HEK293 (cell line): ENCODE measurements around the gene RAB11FIP5.

Source experiments
- GLIS1 ChIP-seq: fragments of 450-650 bp; formaldehyde crosslinking; IDR thresholded peaks from 2 replicates; pipeline ENCODE4 v1.5.1; 2016; ENCODE audit warnings: missing biosample characterization, missing genetic modification characterization
- KLF16 ChIP-seq: fragments of 450-650 bp; formaldehyde crosslinking; IDR thresholded peaks from 2 replicates; pipeline ENCODE4 v1.5.1; 2017; ENCODE audit warnings: missing biosample characterization, missing genetic modification characterization
- KLF17 ChIP-seq: fragments of 450-650 bp; formaldehyde crosslinking; IDR thresholded peaks from 2 replicates; pipeline ENCODE4 v1.5.1; 2016; ENCODE audit warnings: missing biosample characterization, missing genetic modification characterization
- MEIS1 ChIP-seq: sonication (generic); formaldehyde crosslinking; IDR thresholded peaks from 2 replicates; pipeline ENCODE4 v1.8.1; 2022; ENCODE audit warnings: missing genetic modification reagents, mild to moderate bottlenecking, borderline replicate concordance
- PATZ1 ChIP-seq: fragments of 450-650 bp; formaldehyde crosslinking; IDR thresholded peaks from 2 replicates; pipeline ENCODE4 v1.5.1; 2016; ENCODE audit warnings: missing biosample characterization, missing genetic modification characterization
- PBX3 ChIP-seq: sonication (generic); formaldehyde crosslinking; IDR thresholded peaks from 2 replicates; pipeline ENCODE4 v1.8.1; 2022; ENCODE audit warnings: mild to moderate bottlenecking, moderate library complexity, missing genetic modification reagents
- PRDM1 ChIP-seq: fragments of 450-650 bp; formaldehyde crosslinking; IDR thresholded peaks from 2 replicates; pipeline ENCODE4; 2016; ENCODE audit warnings: missing biosample characterization, missing genetic modification characterization
- PRDM10 ChIP-seq: fragments of 450-650 bp; formaldehyde crosslinking; IDR thresholded peaks from 2 replicates; pipeline ENCODE4 v1.5.1; 2016; ENCODE audit warnings: missing biosample characterization, missing genetic modification characterization
- TCF7L2 ChIP-seq: IDR thresholded peaks from 2 replicates; pipeline ENCODE4 v1.6.1; 2011; ENCODE audit warnings: low read depth, mild to moderate bottlenecking, inconsistent platforms, low read length, moderate library complexity, borderline replicate concordance
- WT1 ChIP-seq: fragments of 450-650 bp; formaldehyde crosslinking; IDR thresholded peaks from 2 replicates; pipeline ENCODE4 v1.5.1; 2016; ENCODE audit warnings: missing biosample characterization, missing genetic modification characterization
- ZBTB48 ChIP-seq: fragments of 450-650 bp; formaldehyde crosslinking; IDR thresholded peaks from 2 replicates; pipeline ENCODE4 v1.5.1; 2016; ENCODE audit warnings: missing biosample characterization, missing genetic modification characterization
- ZFP3 ChIP-seq: fragments of 450-650 bp; formaldehyde crosslinking; IDR thresholded peaks from 2 replicates; pipeline ENCODE4 v1.5.1; 2016; ENCODE audit warnings: low read depth, missing biosample characterization, missing genetic modification characterization
- ZIC2 ChIP-seq: fragments of 450-650 bp; formaldehyde crosslinking; IDR thresholded peaks from 2 replicates; pipeline ENCODE4 v1.5.1; 2016; ENCODE audit warnings: missing biosample characterization, missing genetic modification characterization
- ZNF114 ChIP-seq: fragments of 450-650 bp; formaldehyde crosslinking; IDR thresholded peaks from 2 replicates; pipeline ENCODE4 v1.5.0; 2017; ENCODE audit warnings: missing biosample characterization, missing genetic modification characterization
- ZNF132 ChIP-seq: fragments of 450-650 bp; formaldehyde crosslinking; IDR thresholded peaks from 2 replicates; pipeline ENCODE4 v1.5.1; 2017; ENCODE audit warnings: missing biosample characterization, missing genetic modification characterization, borderline replicate concordance
- ZNF138 ChIP-seq: fragments of 450-650 bp; formaldehyde crosslinking; IDR thresholded peaks from 2 replicates; pipeline ENCODE4 v1.5.1; 2016; ENCODE audit warnings: missing biosample characterization, missing genetic modification characterization, borderline replicate concordance
- ZNF140 ChIP-seq: fragments of 450-650 bp; formaldehyde crosslinking; IDR thresholded peaks from 2 replicates; pipeline ENCODE4 v1.5.1; 2016; ENCODE audit warnings: missing biosample characterization, missing genetic modification characterization
- ZNF174 ChIP-seq: fragments of 450-650 bp; formaldehyde crosslinking; IDR thresholded peaks from 2 replicates; pipeline ENCODE4 v1.5.0; 2017; ENCODE audit warnings: missing biosample characterization, mild to moderate bottlenecking, missing genetic modification characterization
- ZNF266 ChIP-seq: fragments of 450-650 bp; formaldehyde crosslinking; IDR thresholded peaks from 2 replicates; pipeline ENCODE4 v1.5.1; 2016; ENCODE audit warnings: missing biosample characterization, missing genetic modification characterization, low read depth
- ZNF324 ChIP-seq: fragments of 450-650 bp; formaldehyde crosslinking; IDR thresholded peaks from 2 replicates; pipeline ENCODE4 v1.5.1; 2016; ENCODE audit warnings: missing biosample characterization, missing genetic modification characterization
- ZNF350 ChIP-seq: fragments of 450-650 bp; formaldehyde crosslinking; IDR thresholded peaks from 2 replicates; pipeline ENCODE4 v1.5.0; 2017; ENCODE audit warnings: missing biosample characterization, mild to moderate bottlenecking, missing genetic modification characterization
- ZNF354C ChIP-seq: fragments of 450-650 bp; formaldehyde crosslinking; IDR thresholded peaks from 2 replicates; pipeline ENCODE4 v1.5.1; 2016; ENCODE audit warnings: missing biosample characterization, missing genetic modification characterization, low read depth, borderline replicate concordance
- ZNF394 ChIP-seq: fragments of 450-650 bp; formaldehyde crosslinking; IDR thresholded peaks from 2 replicates; pipeline ENCODE4 v1.5.1; 2016; ENCODE audit warnings: missing biosample characterization, missing genetic modification characterization, mild to moderate bottlenecking, moderate library complexity, borderline replicate concordance
- ZNF610 ChIP-seq: fragments of 450-650 bp; formaldehyde crosslinking; IDR thresholded peaks from 2 replicates; pipeline ENCODE4 v1.5.1; 2016; ENCODE audit warnings: missing biosample characterization, missing genetic modification characterization, borderline replicate concordance
- ZNF658 ChIP-seq: fragments of 450-650 bp; formaldehyde crosslinking; IDR thresholded peaks from 2 replicates; pipeline ENCODE4; 2016; ENCODE audit warnings: missing biosample characterization, missing genetic modification characterization
- ZNF704 ChIP-seq: fragments of 450-650 bp; formaldehyde crosslinking; IDR thresholded peaks from 2 replicates; pipeline ENCODE4 v1.5.1; 2016; ENCODE audit warnings: missing biosample characterization, missing genetic modification characterization
- ZNF707 ChIP-seq: fragments of 450-650 bp; formaldehyde crosslinking; IDR thresholded peaks from 2 replicates; pipeline ENCODE4 v1.5.1; 2016; ENCODE audit warnings: missing biosample characterization, missing genetic modification characterization
- ZNF843 ChIP-seq: fragments of 450-650 bp; formaldehyde crosslinking; IDR thresholded peaks from 2 replicates; pipeline ENCODE4 v1.5.1; 2016; ENCODE audit warnings: missing biosample characterization, missing genetic modification characterization
- ZSCAN23 ChIP-seq: fragments of 450-650 bp; formaldehyde crosslinking; IDR thresholded peaks from 2 replicates; pipeline ENCODE4 v1.5.1; 2016; ENCODE audit warnings: missing biosample characterization, missing genetic modification characterization
- ZSCAN5A ChIP-seq: fragments of 450-650 bp; formaldehyde crosslinking; IDR thresholded peaks from 2 replicates; pipeline ENCODE4 v1.5.1; 2016; ENCODE audit warnings: missing biosample characterization, missing genetic modification characterization

The RAB11FIP5 gene

GRCh38 chr2:73070643-73071359, 41.9 kb downstream of the RAB11FIP5 start (continued):
- peak; percentile 71; the same call in 1 of the 2 replicates for TF ChIP-seq KLF16 (tag by site-specific recombination)
- no peak for TF ChIP-seq ZNF350
- peak; percentile 79 for TF ChIP-seq GLIS1 (tag by site-specific recombination)
- TF ChIP-seq ZNF394 (tag by site-specific recombination): no peak
- TF ChIP-seq ZNF704 (tag by site-specific recombination): no peak
- 0 out of 2 replicates have a peak, but pooled peaks have one; percentile 36 for TF ChIP-seq ZBTB48 (tag by site-specific recombination)
- no peak for TF ChIP-seq ZNF132 (tag by site-specific recombination)
- no peak for TF ChIP-seq ZFP3 (tag by site-specific recombination)
- peak; percentile 72 for TF ChIP-seq PATZ1 (tag by site-specific recombination)
- TF ChIP-seq ZNF610 (tag by site-specific recombination): no peak
- TF ChIP-seq ZNF324 (tag by site-specific recombination): no peak
- TF ChIP-seq PBX3 (CRISPR knock-in tag): no peak; the same call in 1 of the 2 replicates
- no peak for TF ChIP-seq ZSCAN23 (tag by site-specific recombination)
- TF ChIP-seq ZNF114 (tag by site-specific recombination): no peak
- TF ChIP-seq ZNF266 (tag by site-specific recombination): no peak
- TF ChIP-seq PRDM10 (tag by site-specific recombination): no peak
- TF ChIP-seq KLF17: 0 out of 2 replicates have a peak, but pooled peaks have one; percentile 23
- 0 out of 2 replicates have a peak, but pooled peaks have one; percentile 24 for TF ChIP-seq ZSCAN5A (tag by site-specific recombination)
- no peak for TF ChIP-seq TCF7L2
- no peak for TF ChIP-seq ZNF138 (tag by site-specific recombination)
- no peak for TF ChIP-seq ZNF174
- TF ChIP-seq ZNF354C (tag by site-specific recombination): no peak
- TF ChIP-seq MEIS1 (CRISPR knock-in tag): no peak
- TF ChIP-seq ZNF843 (tag by site-specific recombination): no peak
- TF ChIP-seq ZNF707 (tag by site-specific recombination): no peak
- no peak for TF ChIP-seq PRDM1 (tag by site-specific recombination)
- no peak for TF ChIP-seq ZNF658 (tag by site-specific recombination)
- TF ChIP-seq WT1 (tag by site-specific recombination): no peak
- TF ChIP-seq ZNF140 (tag by site-specific recombination): no peak
- peak; percentile 73 for TF ChIP-seq ZIC2 (tag by site-specific recombination)
